GM18870 (cell line): Measurements from ENCODE around the gene TAF9B.
"Not testable (repeated sequence)": the region's sequence is repeated elsewhere in the genome, so short reads cannot be mapped to it uniquely, and the experiment has no call there.

ENCODE experiments used
- ATAC-seq: cut with Tn5 transposase; IDR thresholded peaks from one replicate; pipeline ENCODE4 v1.9.1; 2021; ENCODE audit warnings: moderate library complexity; ENCODE audit not compliant: unreplicated experiment

The TAF9B gene, protein sequence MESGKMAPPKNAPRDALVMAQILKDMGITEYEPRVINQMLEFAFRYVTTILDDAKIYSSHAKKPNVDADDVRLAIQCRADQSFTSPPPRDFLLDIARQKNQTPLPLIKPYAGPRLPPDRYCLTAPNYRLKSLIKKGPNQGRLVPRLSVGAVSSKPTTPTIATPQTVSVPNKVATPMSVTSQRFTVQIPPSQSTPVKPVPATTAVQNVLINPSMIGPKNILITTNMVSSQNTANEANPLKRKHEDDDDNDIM

DNA sequence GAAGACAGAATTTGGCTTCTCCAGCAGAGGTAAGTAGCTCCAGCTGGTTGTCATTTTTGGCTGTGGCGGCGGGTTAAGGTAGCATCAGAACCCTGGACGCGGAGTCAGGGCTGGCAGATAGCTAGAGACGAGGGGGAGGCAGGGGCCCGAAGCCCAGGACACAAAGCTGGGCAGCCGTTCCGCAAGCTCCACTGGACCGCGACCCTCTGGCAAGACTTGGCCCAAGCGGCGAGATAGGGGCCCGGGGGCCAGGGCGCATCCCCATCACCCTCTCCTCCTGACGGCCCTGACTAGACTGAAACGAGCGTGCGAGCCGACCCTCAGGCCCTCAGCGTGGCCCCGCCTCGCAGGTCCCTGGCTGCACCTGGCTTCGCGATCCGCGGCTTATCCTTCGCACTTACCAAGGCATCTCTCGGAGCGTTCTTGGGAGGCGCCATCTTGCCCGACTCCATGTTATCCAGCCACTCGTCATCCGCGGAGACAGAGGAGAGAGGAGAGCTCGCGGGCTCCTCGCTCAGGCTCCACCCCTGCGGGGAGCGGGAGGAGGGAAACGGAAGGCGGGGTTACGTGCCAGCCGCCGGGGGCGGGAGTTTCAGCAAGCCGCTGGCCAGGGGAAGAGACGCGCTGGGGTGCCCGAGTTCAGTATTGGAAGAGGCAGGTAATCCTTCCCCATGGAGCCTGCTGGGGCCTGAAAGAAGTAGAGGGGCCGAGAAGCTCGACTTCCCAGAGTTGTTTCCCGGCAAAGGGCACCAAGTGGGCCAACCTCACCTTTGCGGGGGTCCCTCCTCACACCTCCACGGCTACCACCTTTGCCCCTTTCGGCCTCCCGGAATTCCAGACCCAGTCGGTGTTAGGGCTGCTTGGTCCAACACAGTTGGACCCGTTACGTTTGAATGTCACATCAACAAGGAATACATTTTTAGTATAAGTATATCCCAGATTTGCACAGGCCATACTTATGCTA is at the start of gene TAF9B:
Gene TAF9B, minus strand, starts transcription at position 491 of the 964 bp plus-strand sequence. Its CDS starts 39 bp downstream, at position 452.
- peak; percentile 87 for ATAC-seq

DNA sequence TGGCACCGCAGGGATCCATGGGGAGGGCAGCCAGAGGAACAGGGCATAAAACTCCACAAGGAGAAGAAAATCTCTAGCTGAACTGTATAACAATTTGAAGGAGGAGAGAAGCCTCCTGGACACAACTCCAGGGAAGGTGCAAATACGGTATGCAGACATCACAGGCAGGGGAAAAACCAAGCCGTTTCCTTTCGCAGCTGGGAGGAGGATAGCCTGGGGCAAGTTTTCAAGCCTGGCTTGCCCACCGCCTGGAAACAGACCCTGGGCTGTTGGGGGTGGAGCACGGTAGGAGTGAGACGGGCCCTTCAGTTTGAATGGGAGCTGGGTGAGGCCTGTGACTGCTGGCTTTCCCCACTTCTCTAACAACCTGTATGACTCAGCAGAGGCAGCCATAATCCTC is 43.4 kb upstream of the TAF9B start:
- ATAC-seq: no peak

DNA sequence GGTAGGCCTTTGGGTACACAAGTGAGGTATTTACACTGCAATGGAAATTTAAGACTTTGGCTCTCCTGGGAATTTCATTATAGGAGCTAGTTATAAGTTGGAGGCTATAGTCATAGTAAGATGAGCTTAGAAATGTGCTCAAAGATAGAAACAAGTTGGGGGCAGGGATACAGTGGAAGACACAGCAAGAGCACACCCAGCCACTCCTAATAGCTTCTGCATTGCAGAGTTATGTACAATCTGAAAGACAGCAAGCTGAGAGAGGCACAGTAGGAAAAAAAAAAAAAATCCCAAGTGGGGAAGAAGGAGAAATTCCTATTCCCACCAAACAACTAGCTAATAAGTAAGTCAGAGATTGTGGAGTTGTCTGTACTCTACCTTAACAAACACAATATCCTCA is 41.9 kb upstream of the TAF9B start:
- no peak for ATAC-seq

DNA sequence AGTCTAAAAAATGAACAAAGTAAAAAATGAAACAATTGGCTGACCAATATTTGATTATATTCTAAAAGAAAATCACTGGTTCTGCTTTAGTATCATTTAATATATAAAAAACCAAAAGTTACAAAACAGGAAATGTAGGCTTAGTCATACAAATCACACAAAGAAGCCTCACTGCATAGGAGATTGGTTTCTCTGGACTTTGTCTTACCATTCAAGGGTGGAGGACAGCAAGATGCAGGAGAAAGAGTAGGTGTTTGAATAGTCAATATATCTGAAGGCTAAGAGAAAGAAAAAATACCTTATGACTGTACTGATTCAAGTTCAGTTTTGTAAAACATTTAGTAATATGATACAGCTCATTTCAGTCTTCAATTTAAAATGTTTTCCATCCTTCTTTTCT is 28.6 kb upstream of the TAF9B start:
- no peak for ATAC-seq

DNA sequence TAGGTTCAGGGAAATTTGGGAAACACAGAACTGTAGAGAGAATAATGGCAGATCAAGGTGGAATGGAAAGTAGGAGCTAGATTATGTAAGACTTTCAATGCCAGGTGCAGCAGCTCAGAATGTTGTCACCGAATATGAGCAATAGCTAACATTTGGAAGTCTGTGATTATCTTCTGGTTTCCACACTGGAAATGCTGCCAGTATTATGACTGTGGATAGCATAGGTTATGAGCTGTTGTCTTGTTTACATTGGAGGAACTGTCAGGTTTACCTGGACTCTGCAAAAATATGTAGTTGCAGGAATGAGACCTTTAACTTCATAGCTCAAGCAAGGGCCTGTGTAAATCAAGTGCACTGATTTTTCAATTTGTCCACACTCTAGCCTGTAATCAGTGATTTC is 26.0 kb upstream of the TAF9B start:
- ATAC-seq: no peak

DNA sequence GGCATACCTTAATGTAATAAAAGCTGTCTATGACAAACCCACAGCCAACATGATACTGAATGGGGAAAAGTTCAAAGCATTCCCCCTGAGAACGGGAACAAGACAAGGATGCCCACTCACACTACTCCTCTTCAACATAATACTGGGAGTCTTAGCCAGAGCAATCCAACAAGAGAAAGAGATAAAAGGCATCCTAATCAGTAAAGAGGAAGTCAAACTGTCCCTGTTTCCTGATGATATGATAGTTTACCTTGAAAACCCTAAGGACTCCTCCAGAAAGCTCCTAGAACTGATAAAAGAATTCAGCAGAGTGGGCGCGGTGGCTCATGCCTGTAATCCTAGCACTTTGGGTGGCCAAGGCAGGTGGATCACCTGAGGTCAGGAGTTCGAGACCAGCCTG is 23.7 kb upstream of the TAF9B start:
- ATAC-seq: not testable (repeated sequence)

DNA sequence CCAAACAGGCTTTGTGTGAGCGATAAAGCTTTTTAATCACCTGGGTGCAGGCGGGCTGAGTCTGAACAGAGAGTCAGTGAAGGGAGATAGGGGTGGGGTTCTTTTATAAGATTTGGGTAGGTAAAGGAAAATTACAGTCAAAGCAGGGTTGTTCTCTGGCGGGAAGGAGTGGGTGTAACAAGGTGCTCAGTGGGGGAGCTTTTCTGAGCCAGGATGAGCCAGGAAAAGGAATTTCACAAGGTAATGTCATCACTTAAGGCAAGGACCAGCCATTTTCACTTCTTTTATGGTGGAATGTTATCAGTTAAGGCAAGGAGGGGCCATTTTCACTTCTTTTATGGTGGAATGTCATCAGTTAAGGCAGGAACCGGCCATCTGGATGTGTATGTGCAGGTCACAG is 21.3 kb upstream of the TAF9B start:
- ATAC-seq: not testable (repeated sequence)

DNA sequence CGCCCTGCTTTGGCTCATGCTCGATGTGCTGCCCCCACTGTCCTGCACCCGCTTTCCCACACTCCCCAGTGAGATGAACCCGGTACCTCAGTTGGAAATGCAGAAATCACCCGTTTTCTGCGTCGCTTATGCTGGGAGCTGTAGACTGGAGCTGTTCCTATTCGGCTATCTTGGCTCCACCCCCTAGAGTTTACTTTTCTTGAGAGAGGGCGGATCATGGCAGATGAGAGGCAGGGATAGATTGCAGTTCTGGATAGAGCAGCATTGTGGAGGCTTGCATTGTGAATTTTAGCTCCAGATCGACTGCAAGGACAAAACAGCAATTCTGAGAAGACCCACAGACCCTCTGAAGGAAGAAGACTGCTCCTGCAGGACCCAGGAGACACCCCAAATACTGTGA is 18.4 kb upstream of the TAF9B start:
- ATAC-seq: not testable (repeated sequence)

DNA sequence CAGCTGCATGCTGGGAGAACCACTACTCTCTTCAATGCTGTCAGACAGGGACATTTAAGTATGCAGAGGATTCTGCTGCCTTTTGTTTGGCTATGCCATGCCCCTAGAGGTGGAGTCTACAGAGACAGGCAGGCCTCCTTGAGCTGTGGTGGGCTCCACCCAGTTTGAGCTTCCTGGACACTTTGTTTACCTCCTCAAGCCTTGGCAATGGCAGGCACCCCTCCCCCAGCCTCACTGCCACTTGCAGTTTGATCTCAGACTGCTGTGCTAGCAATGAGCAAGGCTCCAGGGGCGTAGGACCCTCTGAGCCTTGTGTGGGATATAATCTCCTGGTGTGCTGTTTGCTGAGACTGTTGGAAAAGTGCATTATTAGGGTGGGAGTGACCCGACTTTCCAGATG is 17.9 kb upstream of the TAF9B start:
- not testable (repeated sequence) for ATAC-seq

DNA sequence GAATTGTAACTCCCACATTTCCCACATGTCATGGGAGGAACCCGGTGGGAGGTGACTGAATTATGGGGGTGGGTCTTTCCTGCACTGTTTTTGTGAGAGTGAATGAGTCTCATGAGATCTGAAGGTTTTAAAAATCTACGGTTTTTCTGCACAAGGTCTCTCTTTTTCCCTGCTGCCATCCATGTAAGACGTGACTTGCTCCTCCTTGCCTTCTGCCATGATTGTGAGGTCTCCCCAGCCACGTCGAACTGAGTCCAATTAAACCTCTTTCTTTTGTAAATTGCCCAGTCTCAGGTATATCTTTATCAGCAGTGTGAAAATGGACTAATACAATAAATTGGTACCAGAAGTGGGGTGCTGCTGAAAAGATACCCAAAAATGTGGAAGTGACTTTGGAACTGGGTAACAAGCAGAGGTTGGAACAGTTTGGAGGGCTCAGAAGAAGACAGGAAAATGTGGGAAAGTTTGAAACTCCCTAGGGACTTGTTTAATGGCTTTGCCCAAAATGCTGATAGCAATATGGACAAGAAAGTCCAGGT is 7.6 kb upstream of the TAF9B start:
- not testable (repeated sequence) for ATAC-seq

DNA sequence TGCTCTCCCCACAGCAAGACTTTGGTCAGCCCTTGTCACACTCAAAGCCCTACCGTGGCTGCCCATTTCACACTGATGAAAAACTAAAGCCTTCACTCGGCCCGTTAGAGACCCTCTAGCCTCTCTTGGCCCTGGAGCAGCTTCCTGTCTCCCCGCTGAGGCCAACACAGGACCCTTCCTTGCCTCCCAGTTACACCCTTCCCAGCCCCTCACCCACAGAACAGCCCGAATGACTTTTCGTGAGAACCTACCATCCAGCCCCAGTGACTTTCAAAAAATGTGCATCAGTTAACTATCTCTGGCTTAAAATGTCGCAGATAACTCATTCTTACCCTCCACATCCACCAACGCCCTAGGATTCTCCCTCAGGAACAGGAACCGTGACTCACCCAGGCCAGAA is 756 bp upstream of the TAF9B start:
- no peak for ATAC-seq

DNA sequence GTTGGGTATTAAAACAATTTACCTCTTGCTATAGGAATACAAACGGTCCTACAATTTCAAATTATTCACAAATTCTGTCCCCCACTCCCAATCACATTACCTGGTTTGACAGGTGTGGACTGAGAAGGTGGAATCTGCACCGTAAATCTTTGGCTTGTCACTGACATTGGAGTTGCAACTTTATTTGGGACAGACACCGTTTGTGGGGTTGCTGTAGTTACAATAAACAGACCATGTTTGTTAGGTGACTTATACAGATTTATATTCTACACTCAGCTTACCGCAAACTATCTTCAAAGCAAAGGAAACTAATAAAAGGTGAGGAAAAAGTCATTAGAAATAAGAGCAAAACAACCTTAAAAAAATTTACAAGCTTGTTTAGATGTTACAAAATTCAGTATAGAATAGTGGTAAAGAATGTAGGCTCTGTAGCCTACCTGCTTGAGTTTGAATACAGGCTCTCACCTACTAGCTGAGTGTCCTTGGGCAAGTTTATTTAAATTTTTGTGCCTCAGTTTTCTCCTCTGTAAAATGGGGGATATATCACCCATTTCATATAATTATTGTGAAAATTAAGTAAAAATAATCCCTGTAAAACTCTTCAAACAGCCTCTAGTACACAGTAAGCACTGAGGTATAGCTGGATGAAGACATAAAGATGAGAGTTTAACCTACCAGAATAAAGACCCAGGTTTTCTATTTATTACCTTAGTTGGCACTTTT is 6.1 kb downstream of the TAF9B start:
- no peak for ATAC-seq

DNA sequence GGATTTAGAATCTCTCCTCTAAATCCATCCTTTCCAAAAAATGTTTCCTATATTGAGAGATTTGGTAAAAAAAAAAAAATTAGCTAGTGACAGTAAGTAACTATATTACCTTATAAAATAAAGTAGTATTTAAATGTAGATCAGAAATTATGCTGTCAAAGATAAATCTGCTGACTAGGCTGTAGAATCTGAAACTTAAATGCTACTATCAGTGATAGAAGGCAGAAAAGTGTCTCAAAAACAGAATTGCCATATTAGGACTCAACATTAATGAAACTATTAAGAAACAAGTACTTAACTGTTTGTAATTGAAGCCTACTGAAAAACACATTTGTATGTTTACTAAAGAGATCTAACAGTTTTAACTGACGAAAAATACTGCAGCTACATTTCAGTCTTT is 8.3 kb downstream of the TAF9B start:
- ATAC-seq: no peak

DNA sequence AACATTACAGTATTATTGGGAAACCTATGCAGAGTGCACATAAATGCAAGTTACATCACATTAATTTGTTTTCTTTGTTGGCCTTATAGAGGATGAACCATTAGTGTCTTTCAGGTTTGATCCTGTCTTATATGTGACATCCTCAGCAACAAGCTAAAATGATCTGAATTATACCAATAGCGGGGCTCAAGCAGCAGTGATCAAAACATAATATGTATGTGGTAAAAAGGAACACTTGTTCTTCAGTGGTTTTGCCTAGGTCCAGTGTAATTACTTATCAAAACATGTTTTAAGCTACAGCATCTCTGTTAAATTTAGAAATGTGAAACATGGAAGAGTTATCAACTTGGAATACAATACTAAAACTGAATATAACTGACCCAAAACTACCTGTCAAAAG is 9.1 kb downstream of the TAF9B start:
- no peak for ATAC-seq

DNA sequence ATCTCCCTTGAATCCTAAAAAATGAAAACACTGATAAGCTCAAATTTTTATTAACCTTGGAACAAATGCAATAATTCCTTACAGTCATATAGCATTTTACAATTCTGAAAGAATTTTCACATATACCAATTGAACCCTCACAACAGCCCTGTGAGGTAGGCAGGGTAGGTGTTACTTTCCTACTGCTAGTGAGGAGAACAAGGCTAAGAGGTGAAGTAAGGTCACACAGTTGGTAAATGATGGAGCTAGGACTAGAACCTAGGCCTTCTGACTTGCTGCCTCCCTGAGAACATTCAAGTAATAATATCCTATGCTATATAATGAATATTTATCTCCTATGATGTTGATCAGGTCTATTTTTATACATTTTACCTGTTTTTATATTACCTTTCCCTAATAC is 9.7 kb downstream of the TAF9B start:
- ATAC-seq: no peak

DNA sequence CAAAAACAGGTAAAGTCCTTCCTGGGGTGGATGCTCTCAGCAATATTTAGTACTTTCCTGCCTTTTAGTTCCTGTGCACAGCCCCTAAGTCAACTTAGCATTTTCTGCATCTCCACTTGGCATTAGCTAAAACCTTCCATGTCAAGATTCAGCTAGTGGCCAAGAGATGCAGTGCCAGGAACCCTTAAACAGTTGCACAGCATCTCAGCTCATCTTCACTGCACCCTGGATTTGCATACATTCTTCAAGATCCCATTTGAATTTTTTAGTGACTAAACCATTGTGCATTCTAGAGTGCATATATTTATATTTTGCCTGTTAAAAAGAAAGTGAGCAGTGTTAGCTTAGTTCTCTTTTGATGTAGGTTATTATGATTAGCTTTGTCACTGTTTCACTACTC is 13.7 kb downstream of the TAF9B start:
- ATAC-seq: not testable (repeated sequence)

DNA sequence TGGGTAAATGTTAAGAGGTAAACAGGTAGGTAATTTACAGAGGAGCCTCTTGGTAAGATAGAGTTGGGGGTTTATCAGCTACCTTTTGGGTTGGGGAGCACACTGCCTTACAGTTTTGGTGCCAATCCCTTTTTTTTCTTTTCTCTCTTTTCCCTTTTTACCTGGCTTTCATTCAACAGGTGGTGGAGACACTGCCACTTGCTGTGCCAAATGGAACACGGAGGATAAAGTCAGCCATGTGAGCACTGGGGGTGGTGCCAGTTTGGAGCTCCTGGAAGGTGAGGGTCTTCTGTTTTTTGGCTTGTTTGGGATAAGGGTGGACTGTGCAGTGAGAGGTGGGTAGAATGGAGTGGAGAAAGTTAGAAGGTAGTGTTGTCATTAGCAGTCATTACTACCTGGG is 14.3 kb downstream of the TAF9B start:
- no peak for ATAC-seq

DNA sequence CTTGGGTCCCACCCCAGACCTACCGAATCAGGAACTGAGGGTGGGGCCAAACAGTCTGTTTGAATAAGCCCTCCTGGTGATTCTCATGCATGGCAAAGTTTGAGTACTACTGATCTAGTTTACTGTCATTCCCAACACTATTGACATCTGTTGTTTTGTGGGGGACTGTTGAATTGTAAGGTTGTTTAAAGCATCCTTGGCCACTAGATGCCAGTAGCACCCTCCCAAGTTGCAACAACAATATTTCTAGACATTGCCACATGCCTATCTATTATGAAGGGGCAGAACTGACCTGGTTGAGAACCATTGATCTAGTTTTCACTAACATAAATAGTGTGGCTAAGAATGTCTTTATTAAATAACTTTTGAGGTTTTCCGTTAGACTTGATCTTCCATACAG is 15.1 kb downstream of the TAF9B start:
- no peak for ATAC-seq

DNA sequence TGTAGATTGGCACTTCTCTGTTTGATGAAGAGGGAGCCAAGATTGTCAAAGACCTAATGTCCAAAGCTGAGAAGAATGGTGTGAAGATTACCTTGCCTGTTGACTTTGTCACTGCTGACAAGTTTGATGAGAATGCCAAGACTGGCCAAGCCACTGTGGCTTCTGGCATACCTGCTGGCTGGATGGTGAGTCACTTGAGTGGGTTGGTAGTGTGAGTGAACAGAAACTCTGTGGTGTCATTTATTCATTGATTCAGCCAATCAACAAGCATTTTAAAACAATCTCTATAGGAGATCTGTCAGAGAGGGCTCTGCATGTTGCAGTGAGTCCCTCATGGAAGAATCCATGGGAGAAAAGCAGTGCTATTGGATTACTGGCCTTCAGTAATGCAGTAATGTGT is 16.3 kb downstream of the TAF9B start:
- ATAC-seq: no peak

DNA sequence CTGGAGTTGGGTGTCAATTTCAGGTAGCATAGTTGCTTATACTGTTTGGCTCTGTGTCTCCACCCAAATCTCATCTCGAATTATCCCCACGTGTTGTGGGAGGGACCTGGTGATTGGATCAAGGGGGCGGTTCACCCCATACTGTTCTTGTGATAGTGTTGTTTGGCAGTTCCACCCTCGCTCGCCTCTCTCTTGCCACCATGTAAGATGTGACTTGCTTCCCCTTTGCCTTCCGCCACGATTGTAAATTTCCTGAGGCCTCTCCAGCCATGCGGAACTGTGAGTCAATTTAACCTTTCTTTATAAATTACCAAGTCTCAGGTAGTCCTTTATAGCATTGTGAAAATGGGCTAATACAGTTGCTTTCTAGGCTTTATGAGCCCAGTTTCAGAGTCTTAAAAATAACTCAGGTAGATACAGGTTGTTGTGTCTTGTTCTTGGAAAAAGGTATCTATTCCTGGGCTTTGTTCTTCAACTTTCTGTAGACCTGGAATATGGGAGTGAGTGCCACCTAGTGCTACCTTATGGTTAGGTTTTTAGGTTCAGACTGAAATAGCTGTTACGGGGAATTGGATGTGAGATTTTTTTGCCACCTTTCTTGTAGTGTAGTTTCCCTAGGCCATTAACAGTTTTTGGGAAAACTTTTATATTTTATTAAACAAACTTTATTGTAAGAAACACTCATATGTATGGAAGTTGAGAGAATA is 19.8 kb downstream of the TAF9B start:
- ATAC-seq: no peak

DNA sequence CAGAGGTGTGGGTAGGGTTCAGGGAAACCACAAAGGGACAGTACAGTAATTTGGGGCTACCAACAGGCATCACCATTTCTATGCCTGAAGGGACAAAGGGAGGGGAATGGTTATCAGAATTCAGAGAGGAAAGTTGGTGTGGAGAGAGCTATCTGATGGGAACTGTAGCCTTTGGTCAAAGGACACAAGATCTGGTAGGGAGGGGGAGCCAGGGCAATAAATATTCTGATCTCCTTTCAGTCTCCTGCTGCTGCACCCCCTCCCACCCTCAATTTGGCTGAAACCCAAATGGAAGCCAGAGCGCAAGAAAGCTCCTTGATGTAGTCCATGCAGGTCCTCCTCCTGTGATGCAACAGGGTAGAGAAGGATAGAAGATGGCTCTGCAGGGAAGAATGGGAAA is 20.8 kb downstream of the TAF9B start:
- no peak for ATAC-seq
